Memory B cell (primary cell): ENCODE data around the gene KIAA1755.

Experiments
- ATAC-seq: fragments of 150-1000 bp; cut with Tn5 transposase; 2 replicates; pipeline ENCODE4 v1.10.0; 2021; ENCODE audit warnings: low read depth, mild to moderate bottlenecking, moderate library complexity
- DNase-seq, 2 donors: peaks; one replicate each; pipeline ENCODE4 v3.0.0; 2022; ENCODE audit warnings: low spot score in 2 of 2
- H3K27ac Mint-ChIP-seq: one replicate; pipeline ENCODE4 v1.8.0; 2022; ENCODE audit warnings: mild to moderate bottlenecking, moderate library complexity, mixed read lengths
- H3K27me3 Mint-ChIP-seq: one replicate; pipeline ENCODE4 v1.8.0; 2022; ENCODE audit warnings: mixed read lengths
- H3K36me3 Mint-ChIP-seq: one replicate; pipeline ENCODE4 v1.8.0; 2022; ENCODE audit warnings: mild to moderate bottlenecking, mixed read lengths
- H3K4me1 Mint-ChIP-seq: one replicate; pipeline ENCODE4 v1.8.0; 2022; ENCODE audit warnings: mixed read lengths
- H3K4me3 Mint-ChIP-seq: one replicate; pipeline ENCODE4 v1.8.0; 2022; ENCODE audit warnings: mild to moderate bottlenecking, moderate library complexity, mixed read lengths
- H3K9me3 Mint-ChIP-seq: one replicate; pipeline ENCODE4 v1.8.0; 2022; ENCODE audit warnings: mixed read lengths

The KIAA1755 gene

GRCh38 chr20:38219006-38219950 lies 41.3 kb downstream of the KIAA1755 start:
- H3K4me3 Mint-ChIP-seq, result no peak overlapping the region
- H3K9me3 Mint-ChIP-seq, result no peaks in the 10 kb centered on the region
- DNase-seq (no peak), ATAC-seq (no peak)
- H3K4me1 Mint-ChIP-seq, result peaks cover 4% of the 10 kb centered on the region
- no peaks in the 10 kb centered on the region for H3K27me3 Mint-ChIP-seq
- no peak overlapping the region for H3K27ac Mint-ChIP-seq
- no peaks in the 10 kb centered on the region for H3K36me3 Mint-ChIP-seq

- Mint-ChIP-seq H3K9me3 (no peaks in the 10 kb centered on the region), H3K4me3 (no peak overlapping the region), H3K4me1 (peaks cover 4% of the 10 kb centered on the region), H3K27me3 (no peaks in the 10 kb centered on the region), H3K27ac (no peak overlapping the region), H3K36me3 (no peaks in the 10 kb centered on the region)
- ATAC-seq (no peak), DNase-seq (no peak)
Measured at GRCh38 chr20:38218566-38218885, 42.0 kb downstream of the KIAA1755 start.

- H3K9me3 Mint-ChIP-seq, result no peaks in the 10 kb centered on the region
Measured at GRCh38 chr20:38217791-38218565, 42.6 kb downstream of the KIAA1755 start.

GRCh38 chr20:38216746-38217595 lies 43.6 kb downstream of the KIAA1755 start:
- Mint-ChIP-seq H3K4me1 (no peaks in the 10 kb centered on the region), H3K36me3 (no peaks in the 10 kb centered on the region), H3K27me3 (no peaks in the 10 kb centered on the region), H3K4me3 (no peak overlapping the region), H3K27ac (no peak overlapping the region), H3K9me3 (no peaks in the 10 kb centered on the region)
- DNase-seq, result no peak
- ATAC-seq, result no peak

More at GRCh38 chr20:38217791-38218565, 42.6 kb downstream of the KIAA1755 start:
- no peaks in the 10 kb centered on the region for H3K36me3 Mint-ChIP-seq
- H3K4me3 Mint-ChIP-seq, result no peak overlapping the region
- H3K27ac Mint-ChIP-seq, result no peak overlapping the region
- ATAC-seq (no peak), DNase-seq (no peak)
- peaks cover 4% of the 10 kb centered on the region for H3K4me1 Mint-ChIP-seq
- H3K27me3 Mint-ChIP-seq, result no peaks in the 10 kb centered on the region

- H3K27ac Mint-ChIP-seq, result no peak overlapping the region
- no peak for DNase-seq
- no peak for ATAC-seq
- H3K4me1 Mint-ChIP-seq, result no peaks in the 10 kb centered on the region
- H3K36me3 Mint-ChIP-seq, result no peaks in the 10 kb centered on the region
- no peaks in the 10 kb centered on the region for H3K27me3 Mint-ChIP-seq
- H3K4me3 Mint-ChIP-seq, result no peak overlapping the region
- no peaks in the 10 kb centered on the region for H3K9me3 Mint-ChIP-seq
Measured at GRCh38 chr20:38216201-38216600, 44.3 kb downstream of the KIAA1755 start.

- no peak overlapping the region for H3K4me3 Mint-ChIP-seq
- no peaks in the 10 kb centered on the region for H3K4me1 Mint-ChIP-seq
- no peak for DNase-seq
- no peaks in the 10 kb centered on the region for H3K36me3 Mint-ChIP-seq
- H3K27me3 Mint-ChIP-seq, result no peaks in the 10 kb centered on the region
- no peak for ATAC-seq
- H3K27ac Mint-ChIP-seq, result no peak overlapping the region
- no peaks in the 10 kb centered on the region for H3K9me3 Mint-ChIP-seq
Measured at GRCh38 chr20:38215194-38216182, 45.0 kb downstream of the KIAA1755 start.

- no peaks in the 10 kb centered on the region for H3K4me1 Mint-ChIP-seq
- no peak for DNase-seq
- H3K9me3 Mint-ChIP-seq, result no peaks in the 10 kb centered on the region
Measured at GRCh38 chr20:38214256-38215193, 46.0 kb downstream of the KIAA1755 start.

GRCh38 chr20:38213607-38213940 lies 47.0 kb downstream of the KIAA1755 start:
- Mint-ChIP-seq H3K4me3 (no peak overlapping the region), H3K27ac (no peak overlapping the region), H3K27me3 (peaks cover under 1% of the 10 kb centered on the region), H3K4me1 (no peaks in the 10 kb centered on the region), H3K36me3 (no peaks in the 10 kb centered on the region), H3K9me3 (no peaks in the 10 kb centered on the region)
- no peak for DNase-seq
- no peak for ATAC-seq

More at GRCh38 chr20:38214256-38215193, 46.0 kb downstream of the KIAA1755 start:
- Mint-ChIP-seq H3K27ac (no peak overlapping the region), H3K27me3 (no peaks in the 10 kb centered on the region), H3K4me3 (no peak overlapping the region), H3K36me3 (no peaks in the 10 kb centered on the region)
- no peak for ATAC-seq

- Mint-ChIP-seq H3K9me3 (no peaks in the 10 kb centered on the region), H3K4me1 (no peaks in the 10 kb centered on the region), H3K4me3 (no peak overlapping the region), H3K27me3 (peaks cover 4% of the 10 kb centered on the region), H3K27ac (no peak overlapping the region), H3K36me3 (no peaks in the 10 kb centered on the region)
- no peak for ATAC-seq
- no peak for DNase-seq
Measured at GRCh38 chr20:38212806-38213606, 47.5 kb downstream of the KIAA1755 start.

- no peak overlapping the region for H3K27ac Mint-ChIP-seq
- H3K4me1 Mint-ChIP-seq, result no peaks in the 10 kb centered on the region
- H3K4me3 Mint-ChIP-seq, result no peak overlapping the region
- H3K9me3 Mint-ChIP-seq, result no peaks in the 10 kb centered on the region
- DNase-seq (no peak), ATAC-seq (no peak)
- H3K27me3 Mint-ChIP-seq, result peaks cover 4% of the 10 kb centered on the region
- no peaks in the 10 kb centered on the region for H3K36me3 Mint-ChIP-seq
Measured at GRCh38 chr20:38211200-38212097, 49.1 kb downstream of the KIAA1755 start.

- Mint-ChIP-seq H3K4me3 (no peak overlapping the region), H3K27ac (no peak overlapping the region), H3K4me1 (no peaks in the 10 kb centered on the region), H3K36me3 (no peaks in the 10 kb centered on the region), H3K9me3 (no peaks in the 10 kb centered on the region), H3K27me3 (peaks cover 4% of the 10 kb centered on the region)
- DNase-seq, result no peak
- ATAC-seq, result no peak
Measured at GRCh38 chr20:38210741-38211140, 49.8 kb downstream of the KIAA1755 start.
